HFFc6 (cell line): ENCODE measurements around the gene ATP13A5. TPM values are rescaled to one million over a fixed set of nuclear protein-coding genes. Genes with fewer than 3 reads are reported as not detected.

ENCODE experiments used
- DNase-seq: peaks from one replicate; pipeline ENCODE4 v3.0.0-alpha.2; 2018
- H3K27ac Mint-ChIP-seq: 2 replicates; pipeline ENCODE4 v1.8.0; 2020; ENCODE audit warnings: mild to moderate bottlenecking, mixed read lengths
- H3K27me3 Mint-ChIP-seq: 2 replicates; pipeline ENCODE4 v1.8.0; 2021; ENCODE audit warnings: mild to moderate bottlenecking, moderate library complexity, mixed read lengths; ENCODE audit not compliant: insufficient read depth
- H3K36me3 Mint-ChIP-seq: 2 replicates; pipeline ENCODE4 v1.8.0; 2021; ENCODE audit warnings: low read depth, mixed read lengths
- H3K4me1 Mint-ChIP-seq: 2 replicates; pipeline ENCODE4 v1.8.0; 2020; ENCODE audit warnings: low read depth, mixed read lengths
- H3K4me3 Mint-ChIP-seq: 2 replicates; pipeline ENCODE4 v1.8.0; 2020; ENCODE audit warnings: mild to moderate bottlenecking, moderate library complexity, mixed read lengths
- H3K9me3 Mint-ChIP-seq: 2 replicates; pipeline ENCODE4 v1.8.0; 2020; ENCODE audit warnings: mild to moderate bottlenecking, mixed read lengths
- CTCF ChIP-seq: fragments of 200-600 bp; sonication (generic); IDR thresholded peaks from 2 replicates; pipeline ENCODE4 v1.5.0; 2021; ENCODE audit warnings: antibody characterized with exemption, mild to moderate bottlenecking
- total RNA-seq, 6 experiments: library from RNA; stranded (reverse); fragmentation: NEBNext Ultra II Directional; extraction: Animal tissue kit (Norgen Biotek cat#: 25700); gene quantifications; 2 replicates in 1 of 6; 3 replicates in 5 of 6; pipeline ENCODE4 v1.2.3, GENCODE V29; 2021

ATP13A5 gene
- total RNA-seq, 6 experiments from 2014 or later = not detected

GRCh38 chr3:193357291-193357690, 21.3 kb downstream of the ATP13A5 start:
- peaks cover 2% of the 10 kb centered on the region; the same call in 1 of the 2 replicates for H3K27me3 Mint-ChIP-seq
- H3K36me3 Mint-ChIP-seq = no peaks in the 10 kb centered on the region; the same call in 1 of the 2 replicates
- no peak for DNase-seq

DNA sequence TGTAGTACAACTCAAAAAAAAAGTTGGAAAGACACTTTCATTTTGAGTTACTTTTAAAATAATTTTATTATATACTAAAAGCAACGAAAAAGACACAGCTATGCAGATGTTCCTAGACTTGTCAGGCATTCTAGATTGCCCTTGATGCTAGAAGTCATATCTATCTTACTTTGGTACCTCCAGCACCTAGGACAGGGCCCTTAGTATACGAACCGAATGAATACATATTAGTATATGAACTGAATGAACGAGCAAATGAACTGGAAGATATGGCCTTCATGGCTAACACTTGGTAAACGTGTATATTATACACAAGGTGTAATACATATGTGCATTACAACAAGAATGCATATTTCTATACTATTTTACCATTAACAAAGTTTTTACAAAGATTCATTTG, 24.1 kb downstream of the ATP13A5 start:
- H3K9me3 Mint-ChIP-seq = peaks cover 33% of the 10 kb centered on the region
- TF ChIP-seq CTCF = no peak
- peaks cover 2% of the 10 kb centered on the region; the same call in 1 of the 2 replicates for H3K27me3 Mint-ChIP-seq
- H3K4me3 Mint-ChIP-seq = no peak overlapping the region
- DNase-seq = no peak
- H3K36me3 Mint-ChIP-seq = no peaks in the 10 kb centered on the region; the same call in 1 of the 2 replicates
- H3K27ac Mint-ChIP-seq = no peak overlapping the region
- no peaks in the 10 kb centered on the region for H3K4me1 Mint-ChIP-seq

More at GRCh38 chr3:193357291-193357690, 21.3 kb downstream of the ATP13A5 start:
- H3K4me3 Mint-ChIP-seq = no peak overlapping the region
- TF ChIP-seq CTCF = no peak
- H3K9me3 Mint-ChIP-seq = peaks cover 46% of the 10 kb centered on the region
- no peak overlapping the region for H3K27ac Mint-ChIP-seq
- H3K4me1 Mint-ChIP-seq = no peaks in the 10 kb centered on the region

GRCh38 chr3:193350744-193351143, 27.8 kb downstream of the ATP13A5 start:
- Mint-ChIP-seq H3K27me3 (no peaks in the 10 kb centered on the region), H3K9me3 (peaks cover 18% of the 10 kb centered on the region), H3K4me3 (no peak overlapping the region), H3K27ac (no peak overlapping the region), H3K4me1 (no peaks in the 10 kb centered on the region), H3K36me3 (no peaks in the 10 kb centered on the region)
- TF ChIP-seq CTCF = no peak
- no peak for DNase-seq

- no peak overlapping the region for H3K4me3 Mint-ChIP-seq
- no peaks in the 10 kb centered on the region for H3K36me3 Mint-ChIP-seq
- no peaks in the 10 kb centered on the region for H3K27me3 Mint-ChIP-seq
- peaks cover 24% of the 10 kb centered on the region for H3K9me3 Mint-ChIP-seq
- DNase-seq = no peak
- H3K4me1 Mint-ChIP-seq = no peaks in the 10 kb centered on the region
- TF ChIP-seq CTCF = no peak
- no peak overlapping the region for H3K27ac Mint-ChIP-seq
These were observed 29.9 kb downstream of the ATP13A5 start for GRCh38 chr3:193348686-193349085.

- no peak for DNase-seq
- H3K36me3 Mint-ChIP-seq = no peaks in the 10 kb centered on the region
- peaks cover 21% of the 10 kb centered on the region for H3K9me3 Mint-ChIP-seq
- TF ChIP-seq CTCF = no peak
- no peaks in the 10 kb centered on the region for H3K27me3 Mint-ChIP-seq
- H3K27ac Mint-ChIP-seq = no peak overlapping the region
- H3K4me3 Mint-ChIP-seq = no peak overlapping the region
- no peaks in the 10 kb centered on the region for H3K4me1 Mint-ChIP-seq
These were observed 30.7 kb downstream of the ATP13A5 start for GRCh38 chr3:193347521-193348501.
